Lower leg skin (tissue), 4 donors: ENCODE measurements around the gene FCHO1. TPM values are rescaled to one million over a fixed set of nuclear protein-coding genes. Genes with fewer than 3 reads are reported as not detected.

Source experiments
- DNase-seq, 2 donors: peaks; one replicate each; pipeline ENCODE4 v3.0.0-alpha.2; 2019; ENCODE audit warnings: low spot score in 2 of 2
- H3K4me3 ChIP-seq: fragments of 200-600 bp; sonication (generic); 2 replicates; pipeline ENCODE4 v1.5.1; 2017; ENCODE audit warnings: mild to moderate bottlenecking, low read depth; ENCODE audit not compliant: poor library complexity, severe bottlenecking
- POLR2A ChIP-seq, 2 donors: fragments of 450-650 bp; IDR thresholded peaks; one replicate each; pipeline ENCODE4 v1.6.1; 2016 to 2017; ENCODE audit warnings: antibody characterized with exemption in 2 of 2, mild to moderate bottlenecking in 1 of 2, moderate library complexity in 1 of 2
- WGBS, 2 donors: methylation state at CpG; one replicate each; pipeline ENCODE4 v1.1.5; 2018; 5-methylcytosine and 5-hydroxymethylcytosine counted together
- intact Hi-C: fragments of 100-400 bp; cut with DNase I; formaldehyde crosslinking; loops from one replicate; pipeline ENCODE4 v1.15.0; 2023; ENCODE audit warnings: low total_unique reads
- total RNA-seq, 4 donors: library from RNA; depleted of rRNA; stranded (reverse); fragments of >200 nt; gene quantifications; one replicate each; pipeline ENCODE4 v1.1.0, GENCODE V29; 2016
- TF ChIP-seq, protein P1 (sequence below), 3 donors: fragments of 450-650 bp; IDR thresholded peaks; one replicate each; pipeline ENCODE4 v1.5.1; 2016; ENCODE audit warnings: antibody characterized with exemption in 3 of 3, mild to moderate bottlenecking in 3 of 3, moderate library complexity in 2 of 3

Gene FCHO1
- total RNA-seq, 4 donors from 2014 or later = 38.7 to 78.4 (median 56.3) TPM

DNA sequence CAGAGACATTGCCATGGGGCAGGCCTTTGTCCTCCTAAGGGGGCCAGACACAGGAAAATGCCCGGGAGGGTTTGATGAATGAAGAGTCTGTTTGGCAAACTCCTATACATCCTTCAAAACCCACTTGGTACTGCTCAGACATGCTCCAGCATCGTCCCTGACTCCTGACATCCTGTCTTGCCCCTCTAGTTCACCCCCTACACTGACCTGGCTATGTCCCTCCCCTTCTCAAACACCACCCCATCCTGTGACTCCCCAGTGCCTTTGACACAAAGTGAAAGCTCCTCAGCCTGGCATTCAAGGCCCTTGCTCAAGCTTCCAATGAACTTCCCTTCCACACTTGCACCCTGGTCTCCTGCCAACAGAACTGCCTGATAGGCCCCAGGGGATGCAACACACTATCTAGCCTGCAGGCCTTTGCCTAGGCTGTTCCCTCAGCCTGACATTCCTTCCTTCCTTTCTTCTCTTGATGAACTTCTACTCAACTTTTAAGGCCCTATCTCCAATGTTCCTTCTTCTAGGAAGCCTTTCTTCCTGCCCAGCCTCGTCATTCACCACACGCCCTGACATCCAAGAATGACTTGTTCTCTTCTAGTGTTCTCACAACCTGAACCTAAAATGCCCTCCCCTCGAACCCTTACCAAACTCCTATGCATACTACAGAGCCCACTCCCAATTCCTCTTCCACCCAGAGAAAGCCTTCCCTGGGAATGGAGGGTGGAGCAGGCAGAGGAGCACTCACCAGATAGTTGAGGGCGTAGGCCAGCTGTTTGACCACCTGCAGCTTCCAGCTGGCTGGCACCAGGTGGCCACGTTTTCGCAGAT lies 84.1 kb downstream of the FCHO1 start:
- intact Hi-C loops = no loop called here
- H3K4me3 ChIP-seq = no peak overlapping the region
- 63 to 70% methylated on average over 8 of the region's 8 CpGs for WGBS, 2 donors
- no peak for DNase-seq
- no peak for TF ChIP-seq POLR2A (IDR thresholded peaks at IDR 0.05)
- TF ChIP-seq, protein P1, sequence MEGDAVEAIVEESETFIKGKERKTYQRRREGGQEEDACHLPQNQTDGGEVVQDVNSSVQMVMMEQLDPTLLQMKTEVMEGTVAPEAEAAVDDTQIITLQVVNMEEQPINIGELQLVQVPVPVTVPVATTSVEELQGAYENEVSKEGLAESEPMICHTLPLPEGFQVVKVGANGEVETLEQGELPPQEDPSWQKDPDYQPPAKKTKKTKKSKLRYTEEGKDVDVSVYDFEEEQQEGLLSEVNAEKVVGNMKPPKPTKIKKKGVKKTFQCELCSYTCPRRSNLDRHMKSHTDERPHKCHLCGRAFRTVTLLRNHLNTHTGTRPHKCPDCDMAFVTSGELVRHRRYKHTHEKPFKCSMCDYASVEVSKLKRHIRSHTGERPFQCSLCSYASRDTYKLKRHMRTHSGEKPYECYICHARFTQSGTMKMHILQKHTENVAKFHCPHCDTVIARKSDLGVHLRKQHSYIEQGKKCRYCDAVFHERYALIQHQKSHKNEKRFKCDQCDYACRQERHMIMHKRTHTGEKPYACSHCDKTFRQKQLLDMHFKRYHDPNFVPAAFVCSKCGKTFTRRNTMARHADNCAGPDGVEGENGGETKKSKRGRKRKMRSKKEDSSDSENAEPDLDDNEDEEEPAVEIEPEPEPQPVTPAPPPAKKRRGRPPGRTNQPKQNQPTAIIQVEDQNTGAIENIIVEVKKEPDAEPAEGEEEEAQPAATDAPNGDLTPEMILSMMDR (IDR thresholded peaks at IDR 0.05) = no peak

DNA sequence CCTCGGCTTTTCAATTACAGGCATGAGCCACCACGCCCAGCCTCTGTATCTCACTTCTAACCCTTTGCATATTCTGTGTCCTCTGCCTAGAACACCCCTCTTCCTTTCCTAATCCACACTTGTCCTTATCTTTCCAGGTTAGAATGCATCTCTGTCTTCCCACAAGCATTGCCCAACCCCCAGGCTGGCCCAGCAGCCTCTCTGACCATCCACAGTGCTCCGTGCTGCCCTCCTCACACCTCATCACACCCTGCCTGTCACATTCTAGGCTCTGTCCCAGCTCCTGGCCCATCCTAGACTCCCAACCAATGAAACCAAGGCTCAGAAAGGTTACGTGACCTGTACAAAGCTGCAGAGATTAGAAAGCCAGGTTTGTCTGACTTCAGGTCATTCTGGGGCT lies 85.3 kb downstream of the FCHO1 start:
- H3K4me3 ChIP-seq = no peak overlapping the region
- no peak for TF ChIP-seq POLR2A (IDR thresholded peaks at IDR 0.05)
- TF ChIP-seq, protein P1 (IDR thresholded peaks at IDR 0.05) = no peak
- intact Hi-C loops = no loop called here
- DNase-seq = no peak
- WGBS, 2 donors = 64 to 76% methylated on average over 4 of the region's 4 CpGs

DNA sequence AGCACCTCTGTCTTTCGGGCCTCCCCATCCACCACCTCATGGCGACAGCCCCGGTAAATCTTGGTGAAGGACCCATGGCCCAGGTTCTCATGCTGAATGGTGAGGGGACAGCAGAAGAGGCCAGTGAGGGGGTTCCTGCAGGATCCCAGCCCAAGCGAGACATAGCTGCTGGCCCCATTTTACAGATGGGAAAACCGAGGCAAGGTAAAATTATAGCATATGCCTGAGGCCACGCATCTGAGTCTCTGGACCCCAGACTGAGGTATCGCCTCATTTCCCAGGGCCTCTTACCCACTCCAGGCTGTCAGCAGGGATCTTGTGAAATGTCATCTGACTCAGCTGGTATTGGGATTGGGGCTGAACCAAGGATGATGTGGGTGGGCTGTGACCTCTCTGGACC lies 86.7 kb downstream of the FCHO1 start:
- DNase-seq = no peak
- H3K4me3 ChIP-seq = no peak overlapping the region
- intact Hi-C loops = no loop called here
- TF ChIP-seq, protein P1 (IDR thresholded peaks at IDR 0.05) = no peak
- no peak for TF ChIP-seq POLR2A (IDR thresholded peaks at IDR 0.05)
- WGBS, 2 donors = 95% methylated on average over 7 of the region's 7 CpGs

Other genes starting within 250 kb of the FCHO1 start
- 100 to 1,000 TPM; 107 to 130 (median 117) TPM for gene PGLS, start 239.8 kb upstream of the FCHO1 start, total RNA-seq
- 10 to 100 TPM; 46.8 to 59.3 (median 53.3) TPM for gene COLGALT1, start 195.8 kb upstream of the FCHO1 start, total RNA-seq
- gene UNC13A, start 63.1 kb upstream of the FCHO1 start, total RNA-seq = not detected
- gene MAP1S, start 32.0 kb upstream of the FCHO1 start, total RNA-seq = 10 to 100 TPM; 10.8 to 32.7 (median 24.5) TPM
- gene B3GNT3, start 43.7 kb downstream of the FCHO1 start, total RNA-seq = 10 to 100 TPM in 2 of 4 donors, 1 to 10 TPM in 2; 2.9 to 18.3 (median 10.7) TPM
- not detected for gene INSL3, start 70.0 kb downstream of the FCHO1 start, total RNA-seq
- gene JAK3, start 96.5 kb downstream of the FCHO1 start, total RNA-seq = 1 to 10 TPM; 2.1 to 4.0 (median 3.7) TPM
- gene RPL18A, start 108.4 kb downstream of the FCHO1 start, total RNA-seq = 1,000 to 10,000 TPM; 2,094 to 3,301 (median 2,396) TPM
- gene SLC5A5, start 120.5 kb downstream of the FCHO1 start, total RNA-seq = not detected
- 10 to 100 TPM; 32.6 to 91.9 (median 47.4) TPM for gene CCDC124, start 181.5 kb downstream of the FCHO1 start, total RNA-seq
- under 1 TPM in 1 of 4 donors, not detected in 3; 0.36 TPM for gene KCNN1, start 215.6 kb downstream of the FCHO1 start, total RNA-seq